MCF 10A (cell line): ENCODE measurements around the gene UMPS. TPM values are rescaled to one million over a fixed set of nuclear protein-coding genes. Genes with fewer than 3 reads are reported as not detected.
"Not testable (repeated sequence)": the region's sequence is repeated elsewhere in the genome, so short reads cannot be mapped to it uniquely, and the experiment has no call there.

ENCODE experiments used
- BruUV-seq: library from RNA; stranded (reverse); fragments of 400-500 nt; replicated peaks from 2 replicates; lab custom pipeline; 2021; lab: Mats Ljungman, UMichigan
- CTCF ChIA-PET: fragments of 300-600 bp; sonication (Branson Sonifier 250); formaldehyde crosslinking; extraction: SDS; loops from one replicate; lab custom pipeline; 2021; ENCODE audit warnings: antibody characterized with exemption, inconsistent platforms; lab: Yijun Ruan, JAX
- POLR2A ChIA-PET: fragments of 300-600, 350-650 bp; sonication (Branson Sonifier 250); formaldehyde crosslinking; extraction: SDS; loops from one replicate; lab custom pipeline; 2020; ENCODE audit warnings: antibody characterized with exemption, inconsistent platforms; lab: Yijun Ruan, JAX
- DNase-seq: peaks from one replicate; pipeline ENCODE4 v3.0.0-alpha.2; 2018; ENCODE audit not compliant: unreplicated experiment
- H3K27ac Mint-ChIP-seq: one replicate; pipeline ENCODE4 v1.8.0; 2022; ENCODE audit warnings: mild to moderate bottlenecking, low read depth, mixed read lengths; ENCODE audit not compliant: unreplicated experiment
- H3K27me3 Mint-ChIP-seq: one replicate; pipeline ENCODE4 v1.8.0; 2022; ENCODE audit warnings: mixed read lengths; ENCODE audit not compliant: insufficient read depth, unreplicated experiment
- H3K36me3 Mint-ChIP-seq: one replicate; pipeline ENCODE4 v1.8.0; 2022; ENCODE audit warnings: mild to moderate bottlenecking, moderate library complexity, mixed read lengths; ENCODE audit not compliant: insufficient read depth, unreplicated experiment
- H3K4me1 Mint-ChIP-seq: one replicate; pipeline ENCODE4 v1.8.0; 2022; ENCODE audit warnings: mixed read lengths; ENCODE audit not compliant: insufficient read depth, unreplicated experiment
- H3K4me3 Mint-ChIP-seq: one replicate; pipeline ENCODE4 v1.8.0; 2022; ENCODE audit warnings: mild to moderate bottlenecking, moderate library complexity, mixed read lengths; ENCODE audit not compliant: unreplicated experiment
- H3K9me3 Mint-ChIP-seq: one replicate; pipeline ENCODE4 v1.8.0; 2022; ENCODE audit warnings: mixed read lengths; ENCODE audit not compliant: unreplicated experiment
- CTCF ChIP-seq: fragments of 200-600 bp; IDR thresholded peaks from one replicate; pipeline ENCODE4 v1.8.0; 2022; ENCODE audit warnings: antibody characterized with exemption, mild to moderate bottlenecking; ENCODE audit not compliant: unreplicated experiment
- intact Hi-C: fragments of 100-400 bp; cut with micrococcal nuclease; formaldehyde crosslinking; loops from 2 replicates; pipeline ENCODE4 v1.14.1; 2022
- total RNA-seq: library from RNA; stranded (reverse); gene quantifications from 2 replicates; pipeline ENCODE4 v1.2.3, GENCODE V29; 2022

UMPS gene
- total RNA-seq, 1 experiment from 2014 or later, result 49.3 TPM

- H3K27me3 Mint-ChIP-seq, result no peaks in the 10 kb centered on the region
- no TSS peak for BruUV-seq
- H3K4me1 Mint-ChIP-seq, result peaks cover 8% of the 10 kb centered on the region
- no peak overlapping the region for H3K4me3 Mint-ChIP-seq
- intact Hi-C loops, result no loop called here
- H3K9me3 Mint-ChIP-seq, result no peaks in the 10 kb centered on the region
- POLR2A ChIA-PET, result interaction anchor here (1.8 kb wide), 1 partner anchor 14 kb away, joined by 5 read pairs; no protein-coding TSS in a partner anchor
- peaks cover 65% of the 10 kb centered on the region for H3K36me3 Mint-ChIP-seq
- CTCF ChIA-PET, result no interaction called here
- DNase-seq, result no peak
- no peak for TF ChIP-seq CTCF
- no peak overlapping the region for H3K27ac Mint-ChIP-seq
Observed at GRCh38 chr3:124745756-124746155, 15.5 kb downstream of the UMPS start.

GRCh38 chr3:124747111-124747981 is 17.1 kb downstream of the UMPS start:
- Mint-ChIP-seq H3K4me3 (no peak overlapping the region), H3K9me3 (no peaks in the 10 kb centered on the region), H3K4me1 (no peaks in the 10 kb centered on the region), H3K27ac (no peak overlapping the region), H3K36me3 (peaks cover 54% of the 10 kb centered on the region), H3K27me3 (no peaks in the 10 kb centered on the region)
- ChIA-PET CTCF (interaction anchor here (0.7 to 3.1 kb wide), 3 partner anchors 13 to 319 kb away, joined by 3 to 20 read pairs (median 6); no protein-coding TSS in a partner anchor), POLR2A (interaction anchor here (0.6 to 1.3 kb wide), 2 partner anchors 14 to 186 kb away, joined by 3 to 4 read pairs; no protein-coding TSS in a partner anchor)
- TF ChIP-seq CTCF, result no peak
- BruUV-seq, result no TSS peak
- intact Hi-C loops, result no loop called here
- no peak for DNase-seq

- DNase-seq, result no peak
- POLR2A ChIA-PET, result no interaction called here
Observed at GRCh38 chr3:124748560-124749198, 18.4 kb downstream of the UMPS start.

GRCh38 chr3:124749877-124750276 is 19.6 kb downstream of the UMPS start:
- BruUV-seq, H3K9me3 Mint-ChIP-seq, H3K4me3 Mint-ChIP-seq, H3K4me1 Mint-ChIP-seq, H3K27me3 Mint-ChIP-seq, intact Hi-C loops, POLR2A ChIA-PET, DNase-seq, H3K27ac Mint-ChIP-seq, CTCF ChIA-PET: not testable (repeated sequence)
- H3K36me3 Mint-ChIP-seq, result peaks cover 29% of the 10 kb centered on the region

More at GRCh38 chr3:124748560-124749198, 18.4 kb downstream of the UMPS start:
- Mint-ChIP-seq H3K4me3 (no peak overlapping the region), H3K27me3 (no peaks in the 10 kb centered on the region), H3K36me3 (peaks cover 41% of the 10 kb centered on the region), H3K9me3 (no peaks in the 10 kb centered on the region), H3K27ac (no peak overlapping the region), H3K4me1 (no peaks in the 10 kb centered on the region)
- intact Hi-C loops, result no loop called here
- TF ChIP-seq CTCF, result no peak
- CTCF ChIA-PET, result interaction anchor here (3.1 kb wide), 1 partner anchor 12 kb away, joined by 20 read pairs; no protein-coding TSS in a partner anchor
- BruUV-seq, result no TSS peak
